ENCODE results near the gene FAM107B.

DNA sequence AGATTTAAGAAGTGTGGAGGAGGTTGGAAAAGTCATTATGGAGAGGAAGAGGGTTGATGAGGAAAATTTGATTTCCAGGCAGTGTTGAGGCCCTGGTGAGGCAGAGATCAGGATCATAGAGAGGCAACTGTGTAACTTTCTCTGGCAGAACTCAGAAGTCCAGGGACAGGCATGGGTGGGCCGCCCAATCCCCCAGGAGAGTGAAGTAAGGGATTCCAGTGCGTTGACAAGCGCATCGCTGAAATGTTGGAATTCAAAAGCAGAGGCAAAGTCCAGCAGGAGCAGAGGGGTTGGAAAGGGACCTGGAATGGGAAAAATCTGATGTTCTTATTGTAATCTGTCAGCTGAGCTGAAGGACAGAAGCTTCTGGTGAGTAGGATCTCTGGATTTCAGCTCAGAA is 207.3 kb downstream of the FAM107B start:
- TF ChIP-seq TAF1 (IDR thresholded peaks at IDR 0.05; ENCODE audit: borderline replicate concordance, insufficient read depth, low read length) (no peak), SIN3A (IDR thresholded peaks at IDR 0.05; ENCODE audit: borderline replicate concordance, insufficient read depth, low read length) (no peak), POLR2AphosphoS5 (IDR thresholded peaks at IDR 0.05; ENCODE audit: low read depth, low read length) (no peak), FOXP2 (optimal IDR thresholded peaks at IDR 0.05; ENCODE audit: borderline replicate concordance, extremely low read depth, extremely low read length, insufficient read depth) (no peak)
- TF ChIP-seq, protein P1, sequence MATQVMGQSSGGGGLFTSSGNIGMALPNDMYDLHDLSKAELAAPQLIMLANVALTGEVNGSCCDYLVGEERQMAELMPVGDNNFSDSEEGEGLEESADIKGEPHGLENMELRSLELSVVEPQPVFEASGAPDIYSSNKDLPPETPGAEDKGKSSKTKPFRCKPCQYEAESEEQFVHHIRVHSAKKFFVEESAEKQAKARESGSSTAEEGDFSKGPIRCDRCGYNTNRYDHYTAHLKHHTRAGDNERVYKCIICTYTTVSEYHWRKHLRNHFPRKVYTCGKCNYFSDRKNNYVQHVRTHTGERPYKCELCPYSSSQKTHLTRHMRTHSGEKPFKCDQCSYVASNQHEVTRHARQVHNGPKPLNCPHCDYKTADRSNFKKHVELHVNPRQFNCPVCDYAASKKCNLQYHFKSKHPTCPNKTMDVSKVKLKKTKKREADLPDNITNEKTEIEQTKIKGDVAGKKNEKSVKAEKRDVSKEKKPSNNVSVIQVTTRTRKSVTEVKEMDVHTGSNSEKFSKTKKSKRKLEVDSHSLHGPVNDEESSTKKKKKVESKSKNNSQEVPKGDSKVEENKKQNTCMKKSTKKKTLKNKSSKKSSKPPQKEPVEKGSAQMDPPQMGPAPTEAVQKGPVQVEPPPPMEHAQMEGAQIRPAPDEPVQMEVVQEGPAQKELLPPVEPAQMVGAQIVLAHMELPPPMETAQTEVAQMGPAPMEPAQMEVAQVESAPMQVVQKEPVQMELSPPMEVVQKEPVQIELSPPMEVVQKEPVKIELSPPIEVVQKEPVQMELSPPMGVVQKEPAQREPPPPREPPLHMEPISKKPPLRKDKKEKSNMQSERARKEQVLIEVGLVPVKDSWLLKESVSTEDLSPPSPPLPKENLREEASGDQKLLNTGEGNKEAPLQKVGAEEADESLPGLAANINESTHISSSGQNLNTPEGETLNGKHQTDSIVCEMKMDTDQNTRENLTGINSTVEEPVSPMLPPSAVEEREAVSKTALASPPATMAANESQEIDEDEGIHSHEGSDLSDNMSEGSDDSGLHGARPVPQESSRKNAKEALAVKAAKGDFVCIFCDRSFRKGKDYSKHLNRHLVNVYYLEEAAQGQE (IDR thresholded peaks at IDR 0.05; ENCODE audit: insufficient read depth in 1 of 2, low read depth in 2 of 2, low read length in 2 of 2): no peak

Measured in PFSK-1 (cell line).